Adrenal gland (tissue), 12 donors: ENCODE results near the gene PRKN. TPM values are rescaled to one million over a fixed set of nuclear protein-coding genes. Genes with fewer than 3 reads are reported as not detected.

ENCODE experiments used
- DNase-seq, 7 donors: peaks; one replicate each; pipeline ENCODE4 v3.0.0-alpha.2; 2019 to 2020
- H3K27ac ChIP-seq, 5 donors: fragments of 200-600 bp; sonication (generic) in 4 of 5; 1 replicate in 3 of 5; 2 replicates in 2 of 5; pipeline versions ENCODE4 v1.5.1 to v1.8.0; 2016 to 2020; ENCODE audit warnings: mild to moderate bottlenecking in 1 of 5
- H3K27me3 ChIP-seq: fragments of 200-600 bp; 2 replicates; pipeline ENCODE4 v1.8.0; 2021
- H3K36me3 ChIP-seq, 2 donors: fragments of 200-600 bp; replicated peaks in 1 of 2; 1 replicate in 1 of 2; 2 replicates in 1 of 2; pipeline versions ENCODE4 v1.5.1 to v1.8.0; 2018 to 2022
- H3K4me1 ChIP-seq, 2 donors: fragments of 200-600 bp; replicated peaks in 1 of 2; 1 replicate in 1 of 2; 2 replicates in 1 of 2; pipeline versions ENCODE4 v1.5.1 to v1.8.0; 2018 to 2021
- H3K4me3 ChIP-seq, 4 donors: fragments of 200-600 bp; sonication (generic) in 3 of 4; one replicate each; pipeline ENCODE4 v1.5.1; 2016 to 2018
- H3K9me3 ChIP-seq, 3 donors: fragments of 200-600 bp; sonication (generic) in 1 of 3; replicated peaks in 1 of 3; 1 replicate in 2 of 3; 2 replicates in 1 of 3; pipeline versions ENCODE4 v1.5.1 to v1.8.0; 2016 to 2021
- POLR2A ChIP-seq, 2 donors: fragments of 450-650 bp; IDR thresholded peaks; one replicate each; pipeline ENCODE4 v1.6.1; 2017; ENCODE audit warnings: antibody characterized with exemption in 2 of 2, mild to moderate bottlenecking in 2 of 2, moderate library complexity in 1 of 2
- WGBS, 4 donors: extraction: QIAGEN DNeasy Blood & Tissue Kit in 2 of 4; methylation state at CpG; one replicate each; pipeline versions ENCODE4 v1.1.5 to v1.1.7; 2013 to 2017; 5-methylcytosine and 5-hydroxymethylcytosine counted together
- intact Hi-C, 2 donors: fragments of 100-400 bp; cut with DNase I; formaldehyde crosslinking; loops; one replicate each; pipeline versions ENCODE4 v1.14.1 to v1.15.0; 2022 to 2023
- polyA plus RNA-seq, 3 donors: library from polyadenylated mRNA; stranded (reverse); fragments of 200-250 nt in 2 of 3; fragments of 350-450 nt in 1 of 3; fragmentation: Illumina TruSeq in 1 of 3; extraction: RNeasy Lipid Tissue Mini Kit (QIAGEN cat#74804) in 1 of 3; gene quantifications; one replicate each; pipeline ENCODE4 v1.2.3, GENCODE V29; 2013 to 2014
- total RNA-seq, 9 donors: library from RNA; depleted of rRNA in 4 of 9; stranded (reverse); fragments of >200 nt in 4 of 9; fragments of 120-200 nt in 1 of 9; fragmentation: NEBNext Ultra II Directional in 1 of 9; extraction: Animal tissue kit (Norgen Biotek cat#: 25700) in 1 of 9; gene quantifications; one replicate each; pipeline versions ENCODE4 v1.1.0 to v1.2.4, GENCODE V29; 2013 to 2023
- TF ChIP-seq, protein P1 (sequence below), 6 experiments: fragments of 450-650 bp in 4 of 6; fragments of 200-600 bp in 2 of 6; sonication (generic) in 1 of 6; IDR thresholded peaks; 1 replicate in 5 of 6; 2 replicates in 1 of 6; pipeline versions ENCODE4 v1.5.1 to v1.8.0; 2016 to 2021; ENCODE audit warnings: antibody characterized with exemption in 6 of 6, mild to moderate bottlenecking in 2 of 6, moderate library complexity in 1 of 6
- donor health status: healthy with polysubstance abuse.
- donor health status: Bipolar disorder and iron deficiency.
- donor health status: DM: yes; HTN: yes; CAD: no.
- donor health status: DM: no; HTN: no; CAD: no.
- donor health status: DM: no; HTN: no; CAD: no.
- donor health status: DM: yes; HTN: yes; CAD: no.

PRKN gene
- total and polyA plus RNA-seq, 12 donors, result 1.9 to 159 (median 13.3) TPM

DNA sequence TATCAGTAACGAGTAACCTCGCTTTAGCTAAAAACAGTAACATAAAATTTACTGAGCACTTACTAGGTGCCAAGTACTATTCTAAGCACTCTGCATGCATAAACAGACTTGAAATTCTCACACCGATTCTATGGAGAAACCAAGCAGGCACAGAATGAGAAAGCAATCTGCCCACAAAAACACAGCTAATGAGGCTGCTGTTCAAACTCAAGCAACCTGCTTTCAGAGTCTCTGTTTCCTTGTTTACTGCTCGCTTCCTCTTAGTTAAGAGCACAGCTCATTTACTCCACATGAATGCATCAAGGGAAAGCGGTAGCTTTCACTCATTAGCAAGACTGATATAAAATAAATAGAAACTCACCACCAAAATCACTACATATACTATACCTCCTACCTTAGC is 37.4 kb downstream of the PRKN start:
- no peaks in the 10 kb centered on the region for H3K27me3 ChIP-seq
- intact Hi-C loops, result no loop called here
- H3K4me3 ChIP-seq, result no peak overlapping the region
- TF ChIP-seq, protein P1, sequence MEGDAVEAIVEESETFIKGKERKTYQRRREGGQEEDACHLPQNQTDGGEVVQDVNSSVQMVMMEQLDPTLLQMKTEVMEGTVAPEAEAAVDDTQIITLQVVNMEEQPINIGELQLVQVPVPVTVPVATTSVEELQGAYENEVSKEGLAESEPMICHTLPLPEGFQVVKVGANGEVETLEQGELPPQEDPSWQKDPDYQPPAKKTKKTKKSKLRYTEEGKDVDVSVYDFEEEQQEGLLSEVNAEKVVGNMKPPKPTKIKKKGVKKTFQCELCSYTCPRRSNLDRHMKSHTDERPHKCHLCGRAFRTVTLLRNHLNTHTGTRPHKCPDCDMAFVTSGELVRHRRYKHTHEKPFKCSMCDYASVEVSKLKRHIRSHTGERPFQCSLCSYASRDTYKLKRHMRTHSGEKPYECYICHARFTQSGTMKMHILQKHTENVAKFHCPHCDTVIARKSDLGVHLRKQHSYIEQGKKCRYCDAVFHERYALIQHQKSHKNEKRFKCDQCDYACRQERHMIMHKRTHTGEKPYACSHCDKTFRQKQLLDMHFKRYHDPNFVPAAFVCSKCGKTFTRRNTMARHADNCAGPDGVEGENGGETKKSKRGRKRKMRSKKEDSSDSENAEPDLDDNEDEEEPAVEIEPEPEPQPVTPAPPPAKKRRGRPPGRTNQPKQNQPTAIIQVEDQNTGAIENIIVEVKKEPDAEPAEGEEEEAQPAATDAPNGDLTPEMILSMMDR (IDR thresholded peaks at IDR 0.05), result no peak
- TF ChIP-seq POLR2A (IDR thresholded peaks at IDR 0.05), result no peak
- no peaks in the 10 kb centered on the region for H3K4me1 ChIP-seq
- WGBS, 4 donors, result 71 to 77% (median 74%) methylated on average over 5 of the region's 5 CpGs
- no peak overlapping the region for H3K27ac ChIP-seq
- H3K36me3 ChIP-seq, result no peaks in the 10 kb centered on the region
- H3K9me3 ChIP-seq, result no peaks in the 10 kb centered on the region
- no peak for DNase-seq

DNA sequence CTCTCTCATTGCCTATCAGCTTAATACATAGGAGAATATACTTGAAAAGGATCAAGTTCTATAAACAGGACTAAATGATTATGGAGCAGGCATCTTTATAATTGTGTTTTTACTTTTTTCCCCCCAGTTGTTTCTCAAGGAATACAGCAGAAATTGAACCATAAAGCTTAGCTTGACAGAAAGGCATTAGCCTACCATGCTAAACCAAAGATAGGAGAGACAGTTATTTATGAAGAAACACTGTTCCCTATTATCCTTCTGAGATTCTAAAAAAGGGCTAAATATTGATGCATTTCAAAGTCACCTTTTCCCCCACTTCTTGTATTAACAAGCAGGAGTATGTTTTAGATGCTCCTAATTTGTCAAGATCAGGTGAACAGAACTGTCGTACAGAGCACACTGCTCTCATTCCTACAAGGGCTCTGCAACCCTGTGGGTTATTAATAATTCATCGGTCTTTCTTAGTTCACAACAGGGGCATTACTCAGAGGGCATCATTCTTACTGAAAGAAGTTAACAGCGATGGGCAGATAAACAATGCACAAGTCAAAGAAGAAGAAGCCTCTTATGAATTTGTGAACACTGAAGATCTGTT is 38.7 kb downstream of the PRKN start:
- H3K27ac ChIP-seq, result no peak overlapping the region
- no peaks in the 10 kb centered on the region for H3K36me3 ChIP-seq
- intact Hi-C loops, result no loop called here
- whole genome bisulfite sequencing, 4 donors, result 76 to 84% (median 78%) methylated on average over 3 of the region's 3 CpGs
- H3K4me3 ChIP-seq, result no peak overlapping the region
- H3K4me1 ChIP-seq, result peaks cover 0 to 5% of the 10 kb centered on the region in 2 donors
- H3K9me3 ChIP-seq, result no peaks in the 10 kb centered on the region
- no peaks in the 10 kb centered on the region for H3K27me3 ChIP-seq
- TF ChIP-seq POLR2A (IDR thresholded peaks at IDR 0.05), result no peak
- TF ChIP-seq, protein P1 (IDR thresholded peaks at IDR 0.05), result no peak
- no peak for DNase-seq

DNA sequence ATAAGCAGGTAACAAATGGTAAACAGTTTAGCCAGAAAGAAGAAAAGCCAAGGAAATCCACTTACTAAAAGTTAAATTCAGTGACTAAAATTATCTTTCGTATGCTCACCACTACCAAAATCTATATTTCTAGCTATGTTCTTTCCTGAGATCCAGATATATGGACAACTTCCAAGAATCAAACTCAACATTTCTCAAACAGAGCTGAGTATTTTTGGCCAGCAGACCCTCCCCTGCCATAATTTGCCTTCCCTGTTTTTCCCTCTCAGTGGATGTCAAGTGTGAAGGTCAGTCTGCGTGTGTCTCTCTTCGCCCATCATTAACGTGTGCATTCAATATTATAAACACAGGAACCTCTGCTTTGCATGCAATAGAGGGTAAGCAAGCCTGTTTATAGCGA is 42.0 kb downstream of the PRKN start:
- no peaks in the 10 kb centered on the region for H3K27me3 ChIP-seq
- no peaks in the 10 kb centered on the region for H3K36me3 ChIP-seq
- peaks cover 0 to 3% (median 0%) of the 10 kb centered on the region in 3 donors for H3K9me3 ChIP-seq
- H3K4me1 ChIP-seq, result peaks cover 0 to 11% of the 10 kb centered on the region in 2 donors
- no peak overlapping the region for H3K27ac ChIP-seq
- TF ChIP-seq, protein P1 (IDR thresholded peaks at IDR 0.05), result no peak
- TF ChIP-seq POLR2A (IDR thresholded peaks at IDR 0.05), result no peak
- no peak for DNase-seq
- WGBS, 4 donors, result 88 to 92% (median 91%) methylated on average over 5 of the region's 5 CpGs
- intact Hi-C loops, result no loop called here
- H3K4me3 ChIP-seq, result no peak overlapping the region

DNA sequence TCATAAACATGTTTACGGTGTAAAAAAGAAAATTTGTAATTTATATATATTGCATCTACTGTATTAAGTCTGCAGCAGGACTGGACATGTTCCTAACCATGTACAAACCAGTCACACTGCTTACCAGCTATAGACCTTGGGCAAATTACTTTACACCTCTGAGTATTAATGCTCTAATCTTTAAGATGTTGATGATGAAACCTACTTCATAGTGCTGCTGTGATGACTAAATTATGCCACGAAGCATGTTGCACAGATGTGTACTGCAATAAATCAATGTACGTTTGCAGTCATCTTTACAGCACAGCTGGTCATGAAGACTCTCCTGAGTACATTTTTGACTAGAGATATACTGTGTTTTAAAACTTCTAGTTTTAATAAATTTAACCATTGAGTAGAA is 42.6 kb downstream of the PRKN start:
- Histone ChIP-seq H3K9me3 (peaks cover 0 to 4% (median 0%) of the 10 kb centered on the region in 3 donors), H3K4me1 (peaks cover 0 to 11% of the 10 kb centered on the region in 2 donors), H3K27me3 (no peaks in the 10 kb centered on the region), H3K27ac (no peak overlapping the region), H3K36me3 (no peaks in the 10 kb centered on the region), H3K4me3 (no peak overlapping the region)
- 80 to 86% (median 84%) methylated on average over 3 of the region's 3 CpGs for WGBS, 4 donors
- intact Hi-C loops, result no loop called here
- TF ChIP-seq, protein P1 (IDR thresholded peaks at IDR 0.05), result no peak
- no peak for DNase-seq
